ENCODE data around the gene GLI2. TPM values are rescaled to one million over a fixed set of nuclear protein-coding genes. Genes with fewer than 3 reads are reported as not detected.
A peak's percentile ranks its signal among the peaks of the same experiment; 100 is the strongest.

The GLI2 gene
- total RNA-seq, 1 donor from 2014 or later, result 23.1 TPM

GRCh38 chr2:120759543-120760331 lies 24.1 kb downstream of the GLI2 start:
- Histone ChIP-seq H3K9me3 (no peaks in the 10 kb centered on the region), H3K27me3 (no peaks in the 10 kb centered on the region), H3K4me3 (no peak overlapping the region), H3K36me3 (no peaks in the 10 kb centered on the region), H3K4me1 (peaks cover 10 to 13% of the 10 kb centered on the region in 2 donors), H3K27ac (no peak overlapping the region)
- no peak for TF ChIP-seq CTCF (IDR thresholded peaks at IDR 0.05)
- DNase-seq (ENCODE audit: low spot score in 2 of 2), result peak in 1 of 2 donors; percentile 51
- intact Hi-C loops (cut with DNase I), result no loop called here

- TF ChIP-seq CTCF (IDR thresholded peaks at IDR 0.05), result no peak
- H3K9me3 ChIP-seq, result no peaks in the 10 kb centered on the region
- no peaks in the 10 kb centered on the region for H3K36me3 ChIP-seq
- H3K4me3 ChIP-seq, result no peak overlapping the region
- intact Hi-C loops (cut with DNase I), result no loop called here
- DNase-seq (ENCODE audit: low spot score in 2 of 2), result peak in 1 of 2 donors; percentile 71
- no peaks in the 10 kb centered on the region for H3K27me3 ChIP-seq
- no peak overlapping the region for H3K27ac ChIP-seq
- peaks cover 10 to 17% of the 10 kb centered on the region in 2 donors for H3K4me1 ChIP-seq
Observed at GRCh38 chr2:120760446-120761135, 24.9 kb downstream of the GLI2 start.

GRCh38 chr2:120761164-120761861 lies 25.6 kb downstream of the GLI2 start:
- no peaks in the 10 kb centered on the region for H3K27me3 ChIP-seq
- DNase-seq (ENCODE audit: low spot score in 2 of 2), result peak in 1 of 2 donors; percentile 47
- no peaks in the 10 kb centered on the region for H3K9me3 ChIP-seq
- H3K4me3 ChIP-seq, result no peak overlapping the region
- intact Hi-C loops (cut with DNase I), result no loop called here
- TF ChIP-seq CTCF (IDR thresholded peaks at IDR 0.05), result no peak
- no peak overlapping the region for H3K27ac ChIP-seq
- peaks cover 10 to 17% of the 10 kb centered on the region in 2 donors for H3K4me1 ChIP-seq
- H3K36me3 ChIP-seq, result no peaks in the 10 kb centered on the region

GRCh38 chr2:120761911-120762310 lies 26.2 kb downstream of the GLI2 start:
- H3K36me3 ChIP-seq, result no peaks in the 10 kb centered on the region
- H3K4me3 ChIP-seq, result no peak overlapping the region
- H3K9me3 ChIP-seq, result no peaks in the 10 kb centered on the region
- no peak overlapping the region for H3K27ac ChIP-seq
- no peaks in the 10 kb centered on the region for H3K27me3 ChIP-seq
- peaks cover 10 to 17% of the 10 kb centered on the region in 2 donors for H3K4me1 ChIP-seq
- no peak for TF ChIP-seq CTCF (IDR thresholded peaks at IDR 0.05)
- intact Hi-C loops (cut with DNase I), result no loop called here
- DNase-seq (ENCODE audit: low spot score in 2 of 2), result peak in 1 of 2 donors; percentile 54

GRCh38 chr2:120762341-120763061 lies 26.8 kb downstream of the GLI2 start:
- Histone ChIP-seq H3K27me3 (no peaks in the 10 kb centered on the region), H3K36me3 (no peaks in the 10 kb centered on the region), H3K27ac (no peak overlapping the region), H3K9me3 (no peaks in the 10 kb centered on the region), H3K4me3 (no peak overlapping the region), H3K4me1 (peaks cover 10 to 17% of the 10 kb centered on the region in 2 donors)
- TF ChIP-seq CTCF (IDR thresholded peaks at IDR 0.05), result no peak
- peak in 1 of 2 donors; percentile 59 for DNase-seq (ENCODE audit: low spot score in 2 of 2)
- intact Hi-C loops (cut with DNase I), result no loop called here

Measured in ascending aorta (tissue), 2 donors.